K562 (cell line): ENCODE results near the gene ZNF692. TPM values are rescaled to one million over a fixed set of nuclear protein-coding genes. Genes with fewer than 3 reads are reported as not detected.

Experiments used
- CREB3L1 ChIP-seq: fragments of 450-650 bp; IDR thresholded peaks from 2 replicates; pipeline ENCODE4 v1.6.1; 2014; ENCODE audit warnings: low read depth, mild to moderate bottlenecking, moderate library complexity, borderline replicate concordance
- DMBX1 ChIP-seq: fragments of 250-450 bp; sonication (Bioruptor Pico); IDR thresholded peaks from 2 replicates; pipeline ENCODE4 v1.8.0; 2022; ENCODE audit warnings: inconsistent platforms, mild to moderate bottlenecking, moderate library complexity, borderline replicate concordance
- KLF13 ChIP-seq: fragments of 450-650 bp; IDR thresholded peaks from 2 replicates; pipeline ENCODE4 v1.6.1; 2016; ENCODE audit warnings: missing genetic modification characterization, low read depth, mild to moderate bottlenecking, missing compliant biosample characterization, moderate library complexity, borderline replicate concordance
- MCM7 ChIP-seq, 2 experiments: fragments of 450-650 bp; IDR thresholded peaks; 2 replicates each; pipeline ENCODE4 v1.6.1; 2016 to 2018
- MIER1 ChIP-seq: fragments of 450-650 bp; IDR thresholded peaks from 2 replicates; pipeline ENCODE4 v1.6.1; 2016; ENCODE audit warnings: antibody characterized with exemption, mild to moderate bottlenecking, low read depth
- NRF1 ChIP-seq, 2 experiments: fragments of 450-650 bp; IDR thresholded peaks in 1 of 2; conservative IDR thresholded peaks in 1 of 2; 2 replicates each; pipeline ENCODE4 v1.6.1; 2014; ENCODE audit warnings: mild to moderate bottlenecking in 2 of 2
- SMAD4 ChIP-seq: fragments of 250-450 bp; sonication (Bioruptor Pico); conservative IDR thresholded peaks from 2 replicates; pipeline ENCODE4 v1.8.0; 2021; ENCODE audit warnings: inconsistent platforms, mild to moderate bottlenecking, moderate library complexity
- ZFX ChIP-seq: sonication (generic); formaldehyde crosslinking; IDR thresholded peaks from 2 replicates; pipeline ENCODE4 v1.8.0; 2022; ENCODE audit warnings: mild to moderate bottlenecking, missing genetic modification reagents, moderate library complexity
- ZNF197 ChIP-seq: fragments of 200-800 bp; sonication (Bioruptor generic); IDR thresholded peaks from 2 replicates; pipeline ENCODE4 v1.6.1; 2016; ENCODE audit warnings: low read depth, missing genetic modification characterization, missing compliant biosample characterization
- ZNF407 ChIP-seq: fragments of 450-650 bp; IDR thresholded peaks from 2 replicates; pipeline ENCODE4 v1.6.1; 2016; ENCODE audit warnings: low read depth
- ZNF449 ChIP-seq: fragments of 250-450 bp; sonication (Bioruptor Pico); IDR thresholded peaks from 2 replicates; pipeline ENCODE4 v1.8.0; 2022; ENCODE audit warnings: moderate library complexity, mild to moderate bottlenecking, inconsistent platforms
- ZNF707 ChIP-seq: fragments of 250-450 bp; sonication (Bioruptor Pico); conservative IDR thresholded peaks from 2 replicates; pipeline ENCODE4 v1.8.0; 2022; ENCODE audit warnings: inconsistent platforms, mild to moderate bottlenecking, moderate library complexity
- polyA plus RNA-seq, 8 experiments: library from polyadenylated mRNA; depleted of rRNA in 4 of 8; stranded (reverse) in 5 of 8; unstranded in 3 of 8; fragments of >200 nt; fragmentation: Nextera tagmentation in 2 of 8; fragmentation: Illumina TruSeq in 1 of 8; extraction: Ambion mirVana in 2 of 8; extraction: Trizol in 1 of 8; gene quantifications; 2 replicates each; pipeline versions ENCODE4 v1.2.1 to v1.2.3, GENCODE V29; 2011 to 2014; ENCODE audit warnings: inconsistent platforms in 1 of 8, missing spikeins in 1 of 8
- total RNA-seq, 7 experiments: library from RNA; depleted of rRNA in 6 of 7; stranded (reverse); fragments of >200 nt in 6 of 7; fragmentation: Illumina TruSeq in 2 of 7; extraction: Trizol in 2 of 7; gene quantifications; 2 replicates each; pipeline versions ENCODE4 v1.2.1 to v1.2.3, GENCODE V29; 2011 to 2021; ENCODE audit warnings: low replicate concordance in 1 of 7

Gene ZNF692
- total and polyA plus RNA-seq, 9 of the 15 experiments (the other 6 are each of a cell fraction or from before 2014, with no cell fraction given) = 8.4 to 143 (median 55.9) TPM

- peak; percentile 29; the same call in 1 of the 2 replicates for TF ChIP-seq ZNF407
- peak; percentile 46; the same call in 1 of the 2 replicates for TF ChIP-seq MIER1
- 0 out of 2 replicates have a peak, but pooled peaks have one; percentile 2 for TF ChIP-seq CREB3L1
- 0 out of 2 replicates have a peak, but pooled peaks have one; percentile 18 for TF ChIP-seq ZNF197 (CRISPR knock-in tag)
- peak; percentile 45; the same call in 1 of the 2 replicates for TF ChIP-seq DMBX1 (CRISPR knock-in tag)
- 0 out of 2 replicates have a peak, but pooled peaks have one; percentile 24 for TF ChIP-seq ZNF707 (CRISPR knock-in tag)
- peak; percentile 44; the same call in 1 of the 2 replicates for TF ChIP-seq SMAD4 (CRISPR knock-in tag)
- peak; percentile 18; the same call in 1 of the 2 replicates for TF ChIP-seq ZFX (CRISPR knock-in tag)
- TF ChIP-seq MCM7 (IDR thresholded peaks at IDR 0.05) = 0 out of 4 replicates have a peak, but pooled peaks of 1 of the 2 experiments have one; percentile 64
- peak in 1 of 2 experiments; percentile 41; a peak in 1 of 4 replicates for TF ChIP-seq NRF1 (conservative IDR thresholded peaks at IDR 0.05 in 1 of 2, IDR thresholded peaks at IDR 0.05 in 1 of 2)
- TF ChIP-seq ZNF449 (CRISPR knock-in tag) = peak; percentile 51; the same call in 1 of the 2 replicates
- 0 out of 2 replicates have a peak, but pooled peaks have one; percentile 2 for TF ChIP-seq KLF13 (tag)
These were observed 31.0 kb upstream of the ZNF692 start (continued) for GRCh38 chr1:248889914-248890243.
